Coronary artery (tissue), 2 donors: ENCODE data around the gene COL6A1.

ENCODE experiments used
- DNase-seq: peaks from one replicate; pipeline ENCODE4 v3.0.0-alpha.2; 2017; ENCODE audit warnings: low spot score
- H3K27ac ChIP-seq, 2 donors: fragments of 200-600 bp; sonication (generic); one replicate each; pipeline ENCODE4 v1.5.1; 2016 to 2019
- H3K4me3 ChIP-seq: fragments of 200-600 bp; sonication (generic); 2 replicates; pipeline ENCODE4 v1.5.1; 2016; ENCODE audit warnings: mild to moderate bottlenecking, moderate library complexity
- CTCF ChIP-seq: fragments of 200-600 bp; sonication (generic); IDR thresholded peaks from one replicate; pipeline ENCODE4 v1.5.1; 2019; ENCODE audit warnings: antibody characterized with exemption

COL6A1 gene

GRCh38 chr21:45981151-45982091 lies at the start of gene COL6A1:
COL6A1 (plus strand) TSS chr21:45981770; CDS start chr21:45981851, 81 bp downstream.
- Histone ChIP-seq H3K27ac (peak within 1 kb of the TSS; percentile 90 to 97), H3K4me3 (peak within 1 kb of the TSS; percentile 100)
- TF ChIP-seq CTCF: no peak
- peak; percentile 94 for DNase-seq

- Histone ChIP-seq H3K27ac (no peak overlapping the region), H3K4me3 (no peak overlapping the region)
- TF ChIP-seq CTCF: no peak
- DNase-seq: no peak
Measured at GRCh38 chr21:45932922-45933502, 48.6 kb upstream of the COL6A1 start.

GRCh38 chr21:45934085-45934484 lies 47.5 kb upstream of the COL6A1 start:
- TF ChIP-seq CTCF: no peak
- H3K4me3 ChIP-seq: no peak overlapping the region
- no peak for DNase-seq
- H3K27ac ChIP-seq: no peak overlapping the region

GRCh38 chr21:45934554-45934953 lies 47.0 kb upstream of the COL6A1 start:
- Histone ChIP-seq H3K27ac (no peak overlapping the region), H3K4me3 (no peak overlapping the region)
- no peak for TF ChIP-seq CTCF
- DNase-seq: no peak

- DNase-seq: no peak
- H3K4me3 ChIP-seq: no peak overlapping the region
- H3K27ac ChIP-seq: no peak overlapping the region
- TF ChIP-seq CTCF: no peak
Measured at GRCh38 chr21:45935628-45936027, 45.9 kb upstream of the COL6A1 start.

GRCh38 chr21:45937721-45938452 lies 43.7 kb upstream of the COL6A1 start:
- Histone ChIP-seq H3K4me3 (no peak overlapping the region), H3K27ac (no peak overlapping the region)
- no peak for DNase-seq
- no peak for TF ChIP-seq CTCF
